GM12872 (cell line): ENCODE results near the gene FIBP.

Experiments used
- CTCF ChIP-seq: IDR thresholded peaks from 3 replicates; pipeline ENCODE4 v1.5.1; 2011; ENCODE audit warnings: low read depth, mild to moderate bottlenecking, low read length, moderate library complexity; ENCODE audit not compliant: insufficient read depth

FIBP gene

GRCh38 chr11:65885231-65885630 is 3.0 kb downstream of the FIBP start:
- TF ChIP-seq CTCF: no peak

DNA sequence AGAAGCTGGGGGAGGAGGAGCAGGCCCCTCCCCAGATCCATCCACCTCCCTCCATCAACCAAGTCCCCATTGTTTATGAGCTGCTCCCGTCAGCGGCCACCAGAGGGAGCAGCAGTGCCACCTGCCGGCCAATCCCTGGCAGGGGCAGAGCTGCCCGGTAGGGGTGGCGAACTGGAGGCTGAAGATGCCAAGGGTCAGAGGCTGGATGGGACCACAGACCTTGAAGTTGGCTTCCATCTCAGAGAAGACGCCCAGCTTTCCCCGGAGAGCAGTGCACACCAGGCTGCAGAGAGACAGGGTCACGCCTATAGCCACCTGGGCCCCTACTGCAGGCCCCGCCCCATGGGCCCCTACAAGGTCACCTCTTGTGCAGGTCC is 3.6 kb downstream of the FIBP start:
- peak; percentile 100 for TF ChIP-seq CTCF

GRCh38 chr11:65883786-65884715 is 4.2 kb downstream of the FIBP start:
- no peak for TF ChIP-seq CTCF

DNA sequence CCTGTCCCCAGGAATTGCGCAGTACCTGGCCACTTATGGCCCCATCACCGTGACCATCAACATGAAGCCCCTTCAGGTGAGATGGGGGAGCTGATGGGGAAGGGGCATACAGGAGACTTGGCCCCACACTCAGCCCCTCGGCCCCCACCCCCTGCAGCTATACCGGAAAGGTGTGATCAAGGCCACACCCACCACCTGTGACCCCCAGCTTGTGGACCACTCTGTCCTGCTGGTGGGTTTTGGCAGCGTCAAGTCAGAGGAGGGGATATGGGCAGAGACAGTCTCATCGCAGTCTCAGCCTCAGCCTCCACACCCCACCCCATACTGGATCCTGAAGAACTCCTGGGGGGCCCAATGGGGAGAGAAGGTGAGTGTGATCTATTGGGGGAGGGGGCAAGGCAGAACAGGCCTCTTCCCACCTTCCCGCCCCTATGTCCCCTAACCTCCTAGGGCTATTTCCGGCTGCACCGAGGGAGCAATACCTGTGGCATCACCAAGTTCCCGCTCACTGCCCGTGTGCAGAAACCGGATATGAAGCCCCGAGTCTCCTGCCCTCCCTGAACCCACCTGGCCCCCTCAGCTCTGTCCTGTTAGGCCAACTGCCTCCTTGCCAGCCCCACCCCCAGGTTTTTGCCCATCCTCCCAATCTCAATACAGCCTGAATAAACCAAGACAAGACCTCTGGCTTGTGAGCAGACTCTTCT is 5.1 kb downstream of the FIBP start:
- TF ChIP-seq CTCF: no peak

DNA sequence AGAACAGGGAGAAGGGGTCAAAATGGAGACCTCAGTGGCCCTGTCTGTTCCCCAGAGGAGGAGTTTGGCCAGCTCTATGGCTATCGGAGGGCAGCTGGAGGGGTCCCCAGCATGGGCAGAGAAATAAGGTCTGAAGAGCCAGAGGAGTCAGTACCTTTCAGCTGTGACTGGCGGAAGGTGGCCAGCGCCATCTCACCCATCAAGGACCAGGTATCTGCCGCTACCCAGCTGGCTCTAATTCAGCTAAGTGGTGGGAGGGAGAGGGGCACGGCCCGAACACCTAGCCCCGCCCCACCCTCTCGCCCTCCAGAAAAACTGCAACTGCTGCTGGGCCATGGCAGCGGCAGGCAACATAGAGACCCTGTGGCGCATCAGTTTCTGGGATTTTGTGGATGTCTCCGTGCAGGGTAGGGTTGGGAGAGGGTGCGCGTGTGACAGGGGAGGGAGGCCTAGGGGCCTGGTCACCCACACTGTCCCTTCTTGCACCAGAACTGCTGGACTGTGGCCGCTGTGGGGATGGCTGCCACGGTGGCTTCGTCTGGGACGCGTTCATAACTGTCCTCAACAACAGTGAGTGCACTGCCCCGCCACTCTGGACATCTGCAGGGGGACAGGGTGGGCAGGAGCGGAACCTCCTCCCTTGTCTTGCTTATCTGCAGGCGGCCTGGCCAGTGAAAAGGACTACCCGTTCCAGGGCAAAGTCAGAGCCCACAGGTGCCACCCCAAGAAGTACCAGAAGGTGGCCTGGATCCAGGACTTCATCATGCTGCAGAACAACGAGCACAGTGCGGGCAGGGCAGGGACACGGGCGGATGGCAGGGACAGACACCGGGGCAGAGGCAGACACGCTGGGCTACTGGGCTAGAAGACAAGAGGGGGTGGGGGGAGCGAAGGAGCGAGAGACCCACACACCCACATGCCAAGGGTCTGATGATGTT is 5.9 kb downstream of the FIBP start:
- TF ChIP-seq CTCF: no peak

DNA sequence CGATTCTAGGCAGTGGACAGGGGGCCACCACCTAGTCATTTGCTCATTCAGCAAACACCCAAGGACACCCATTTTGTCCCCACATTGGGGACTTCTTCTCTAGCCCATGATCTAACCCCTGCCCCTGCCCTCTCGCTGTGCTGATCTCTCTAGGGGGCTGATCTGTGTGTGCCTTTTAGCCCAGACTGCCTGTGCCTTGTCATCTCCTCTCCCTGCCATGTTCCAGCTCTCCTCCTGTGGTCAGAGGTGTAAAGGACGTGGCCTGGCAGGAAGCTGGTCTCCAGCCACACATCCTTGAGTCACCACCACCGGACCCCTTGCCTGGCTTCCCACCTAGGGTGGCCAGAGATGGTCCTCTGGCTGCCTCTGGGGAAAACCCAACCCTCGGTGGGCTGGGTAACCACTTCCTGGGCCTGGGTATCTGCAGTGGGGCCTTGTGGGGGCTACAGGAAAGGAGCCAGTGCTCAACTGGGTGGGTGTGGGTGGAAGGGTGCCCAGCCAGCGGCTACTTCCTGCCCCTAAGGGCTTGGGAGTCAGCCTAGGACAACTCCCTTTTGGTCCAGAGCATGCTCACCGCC is 7.3 kb downstream of the FIBP start:
- TF ChIP-seq CTCF: no peak
